C4-2B (cell line): ENCODE results near the gene S100B.

Source experiments
- ZFX ChIP-seq: fragments of 450-650 bp; IDR thresholded peaks from 2 replicates; pipeline ENCODE4 v1.6.1; 2017
- TF ChIP-seq, protein P1 (sequence below): fragments of 450-650 bp; conservative IDR thresholded peaks from 2 replicates; pipeline ENCODE4 v1.5.1; 2017; ENCODE audit warnings: mild to moderate bottlenecking

DNA sequence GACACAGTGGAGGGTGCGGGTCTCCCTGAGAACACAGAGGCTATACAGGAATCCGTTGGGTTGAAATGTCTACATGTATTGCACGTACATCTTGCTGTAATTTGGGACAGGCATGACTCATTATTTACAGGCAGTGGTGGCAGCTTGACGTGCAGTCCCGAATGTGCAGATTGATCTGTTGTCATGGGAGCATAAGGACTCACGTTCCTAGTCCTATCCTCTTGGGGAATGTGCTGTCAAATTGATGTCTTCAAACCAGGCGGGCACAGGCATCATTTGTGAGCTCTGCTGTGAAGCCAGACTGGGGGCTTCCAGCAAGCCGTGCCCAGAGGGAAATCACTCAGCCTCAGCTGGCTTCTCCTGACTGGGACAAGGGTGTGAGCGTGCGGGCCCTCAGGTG, 40.5 kb downstream of the S100B start:
- TF ChIP-seq, protein P1, sequence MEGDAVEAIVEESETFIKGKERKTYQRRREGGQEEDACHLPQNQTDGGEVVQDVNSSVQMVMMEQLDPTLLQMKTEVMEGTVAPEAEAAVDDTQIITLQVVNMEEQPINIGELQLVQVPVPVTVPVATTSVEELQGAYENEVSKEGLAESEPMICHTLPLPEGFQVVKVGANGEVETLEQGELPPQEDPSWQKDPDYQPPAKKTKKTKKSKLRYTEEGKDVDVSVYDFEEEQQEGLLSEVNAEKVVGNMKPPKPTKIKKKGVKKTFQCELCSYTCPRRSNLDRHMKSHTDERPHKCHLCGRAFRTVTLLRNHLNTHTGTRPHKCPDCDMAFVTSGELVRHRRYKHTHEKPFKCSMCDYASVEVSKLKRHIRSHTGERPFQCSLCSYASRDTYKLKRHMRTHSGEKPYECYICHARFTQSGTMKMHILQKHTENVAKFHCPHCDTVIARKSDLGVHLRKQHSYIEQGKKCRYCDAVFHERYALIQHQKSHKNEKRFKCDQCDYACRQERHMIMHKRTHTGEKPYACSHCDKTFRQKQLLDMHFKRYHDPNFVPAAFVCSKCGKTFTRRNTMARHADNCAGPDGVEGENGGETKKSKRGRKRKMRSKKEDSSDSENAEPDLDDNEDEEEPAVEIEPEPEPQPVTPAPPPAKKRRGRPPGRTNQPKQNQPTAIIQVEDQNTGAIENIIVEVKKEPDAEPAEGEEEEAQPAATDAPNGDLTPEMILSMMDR = no peak
- TF ChIP-seq ZFX = no peak
